ENCODE data around the gene ZBTB20. TPM values are rescaled to one million over a fixed set of nuclear protein-coding genes. Genes with fewer than 3 reads are reported as not detected.

Gene ZBTB20
- polyA plus RNA-seq, 1 donor from 2014 or later: 4.8 TPM

DNA sequence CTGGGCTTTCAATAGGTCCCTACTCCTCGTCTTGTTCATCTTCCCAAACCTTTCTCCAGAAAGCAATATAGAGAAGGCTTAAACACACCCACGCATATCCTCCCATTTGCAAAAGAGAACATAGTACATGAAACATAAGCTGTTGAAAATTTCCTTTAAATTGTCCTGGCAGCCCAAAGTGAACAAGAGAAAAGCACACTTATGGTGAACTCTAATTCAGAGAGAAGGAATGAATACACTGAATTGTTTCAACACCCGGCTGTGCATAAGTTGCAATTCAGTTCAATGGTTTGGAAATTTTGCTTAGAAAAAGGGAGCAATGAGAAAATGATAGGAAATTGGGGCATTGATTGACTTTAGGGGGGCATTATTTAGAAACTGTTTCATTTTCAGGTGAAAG lies 650.6 kb downstream of the ZBTB20 start:
- Histone ChIP-seq H4K20me1 (ENCODE audit: insufficient read depth) (no peaks in the 10 kb centered on the region), H3K36me3 (ENCODE audit: insufficient read depth, low read length) (no peaks in the 10 kb centered on the region), H3K4me2 (ENCODE audit: low read length) (no peak overlapping the region), H3K9me2 (ENCODE audit: insufficient read depth, low read length) (no peaks in the 10 kb centered on the region), H3K9me3 (ENCODE audit: low read length) (no peaks in the 10 kb centered on the region), H2AFZ (ENCODE audit: low read depth, low read length) (no peak overlapping the region), H3K9ac (ENCODE audit: low read length) (no peak overlapping the region), H3F3A (ENCODE audit: insufficient read depth, low read length, poor library complexity, severe bottlenecking) (peaks cover 7% of the 10 kb centered on the region), H3K27ac (ENCODE audit: low read length) (no peak overlapping the region), H3K27me3 (ENCODE audit: insufficient read depth, low read depth, low read length) (no peaks in the 10 kb centered on the region), H3K4me3 (ENCODE audit: low read length) (no peak overlapping the region), H3K79me2 (replicated peaks; ENCODE audit: insufficient read depth, low read length) (no peaks in the 10 kb centered on the region)
- TF ChIP-seq, protein P1, sequence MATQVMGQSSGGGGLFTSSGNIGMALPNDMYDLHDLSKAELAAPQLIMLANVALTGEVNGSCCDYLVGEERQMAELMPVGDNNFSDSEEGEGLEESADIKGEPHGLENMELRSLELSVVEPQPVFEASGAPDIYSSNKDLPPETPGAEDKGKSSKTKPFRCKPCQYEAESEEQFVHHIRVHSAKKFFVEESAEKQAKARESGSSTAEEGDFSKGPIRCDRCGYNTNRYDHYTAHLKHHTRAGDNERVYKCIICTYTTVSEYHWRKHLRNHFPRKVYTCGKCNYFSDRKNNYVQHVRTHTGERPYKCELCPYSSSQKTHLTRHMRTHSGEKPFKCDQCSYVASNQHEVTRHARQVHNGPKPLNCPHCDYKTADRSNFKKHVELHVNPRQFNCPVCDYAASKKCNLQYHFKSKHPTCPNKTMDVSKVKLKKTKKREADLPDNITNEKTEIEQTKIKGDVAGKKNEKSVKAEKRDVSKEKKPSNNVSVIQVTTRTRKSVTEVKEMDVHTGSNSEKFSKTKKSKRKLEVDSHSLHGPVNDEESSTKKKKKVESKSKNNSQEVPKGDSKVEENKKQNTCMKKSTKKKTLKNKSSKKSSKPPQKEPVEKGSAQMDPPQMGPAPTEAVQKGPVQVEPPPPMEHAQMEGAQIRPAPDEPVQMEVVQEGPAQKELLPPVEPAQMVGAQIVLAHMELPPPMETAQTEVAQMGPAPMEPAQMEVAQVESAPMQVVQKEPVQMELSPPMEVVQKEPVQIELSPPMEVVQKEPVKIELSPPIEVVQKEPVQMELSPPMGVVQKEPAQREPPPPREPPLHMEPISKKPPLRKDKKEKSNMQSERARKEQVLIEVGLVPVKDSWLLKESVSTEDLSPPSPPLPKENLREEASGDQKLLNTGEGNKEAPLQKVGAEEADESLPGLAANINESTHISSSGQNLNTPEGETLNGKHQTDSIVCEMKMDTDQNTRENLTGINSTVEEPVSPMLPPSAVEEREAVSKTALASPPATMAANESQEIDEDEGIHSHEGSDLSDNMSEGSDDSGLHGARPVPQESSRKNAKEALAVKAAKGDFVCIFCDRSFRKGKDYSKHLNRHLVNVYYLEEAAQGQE (IDR thresholded peaks at IDR 0.05; ENCODE audit: borderline replicate concordance): no peak
- TF ChIP-seq RAD21 (conservative IDR thresholded peaks at IDR 0.05) (no peak), POLR2AphosphoS5 (IDR thresholded peaks at IDR 0.05) (no peak), SMC3 (conservative IDR thresholded peaks at IDR 0.05; ENCODE audit: poor library complexity) (no peak), TAF1 (IDR thresholded peaks at IDR 0.05; ENCODE audit: low read depth) (no peak), EZH2 (IDR thresholded peaks at IDR 0.05; ENCODE audit: borderline replicate concordance, insufficient read depth, low read length, poor library complexity, severe bottlenecking) (no peak), MXI1 (conservative IDR thresholded peaks at IDR 0.05; ENCODE audit: poor library complexity, severe bottlenecking) (no peak), EP300 (conservative IDR thresholded peaks at IDR 0.05; ENCODE audit: poor library complexity, severe bottlenecking) (no peak)
- TF ChIP-seq, protein P2, sequence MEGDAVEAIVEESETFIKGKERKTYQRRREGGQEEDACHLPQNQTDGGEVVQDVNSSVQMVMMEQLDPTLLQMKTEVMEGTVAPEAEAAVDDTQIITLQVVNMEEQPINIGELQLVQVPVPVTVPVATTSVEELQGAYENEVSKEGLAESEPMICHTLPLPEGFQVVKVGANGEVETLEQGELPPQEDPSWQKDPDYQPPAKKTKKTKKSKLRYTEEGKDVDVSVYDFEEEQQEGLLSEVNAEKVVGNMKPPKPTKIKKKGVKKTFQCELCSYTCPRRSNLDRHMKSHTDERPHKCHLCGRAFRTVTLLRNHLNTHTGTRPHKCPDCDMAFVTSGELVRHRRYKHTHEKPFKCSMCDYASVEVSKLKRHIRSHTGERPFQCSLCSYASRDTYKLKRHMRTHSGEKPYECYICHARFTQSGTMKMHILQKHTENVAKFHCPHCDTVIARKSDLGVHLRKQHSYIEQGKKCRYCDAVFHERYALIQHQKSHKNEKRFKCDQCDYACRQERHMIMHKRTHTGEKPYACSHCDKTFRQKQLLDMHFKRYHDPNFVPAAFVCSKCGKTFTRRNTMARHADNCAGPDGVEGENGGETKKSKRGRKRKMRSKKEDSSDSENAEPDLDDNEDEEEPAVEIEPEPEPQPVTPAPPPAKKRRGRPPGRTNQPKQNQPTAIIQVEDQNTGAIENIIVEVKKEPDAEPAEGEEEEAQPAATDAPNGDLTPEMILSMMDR (IDR thresholded peaks at IDR 0.05; ENCODE audit: poor library complexity, severe bottlenecking): no peak

DNA sequence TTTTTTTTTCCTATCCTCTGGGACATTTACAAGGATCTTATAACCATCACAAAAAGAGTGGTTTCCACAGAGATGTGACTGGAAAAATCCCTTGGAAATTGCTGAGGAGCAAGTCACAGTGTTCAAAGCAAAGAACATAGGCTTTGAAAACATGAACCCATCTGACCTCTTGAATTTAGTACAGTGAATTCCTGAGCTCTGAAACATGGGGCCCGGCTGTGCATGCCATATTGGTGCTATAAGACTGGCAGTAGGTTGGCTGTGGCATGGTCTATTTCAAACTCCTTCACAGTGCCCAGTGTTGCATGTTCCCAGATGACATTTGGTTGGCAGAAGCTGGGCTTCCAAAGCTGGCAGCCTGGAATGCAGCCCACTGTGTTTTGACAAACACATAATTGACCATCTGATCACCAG lies 651.1 kb downstream of the ZBTB20 start:
- H3K4me2 ChIP-seq (ENCODE audit: low read length): no peak overlapping the region
- H3K27ac ChIP-seq (ENCODE audit: low read length): no peak overlapping the region
- H3K9me3 ChIP-seq (ENCODE audit: low read length): no peaks in the 10 kb centered on the region
- TF ChIP-seq, protein P2 (IDR thresholded peaks at IDR 0.05; ENCODE audit: poor library complexity, severe bottlenecking): no peak
- TF ChIP-seq POLR2AphosphoS5 (IDR thresholded peaks at IDR 0.05) (no peak), SMC3 (conservative IDR thresholded peaks at IDR 0.05; ENCODE audit: poor library complexity) (no peak)
- no peaks in the 10 kb centered on the region for H3K36me3 ChIP-seq (ENCODE audit: insufficient read depth, low read length)
- H3K4me3 ChIP-seq (ENCODE audit: low read length): no peak overlapping the region
- no peak overlapping the region for H2AFZ ChIP-seq (ENCODE audit: low read depth, low read length)
- H3K9ac ChIP-seq (ENCODE audit: low read length): no peak overlapping the region
- no peaks in the 10 kb centered on the region for H3K27me3 ChIP-seq (ENCODE audit: insufficient read depth, low read depth, low read length)
- peaks cover 7% of the 10 kb centered on the region for H3F3A ChIP-seq (ENCODE audit: insufficient read depth, low read length, poor library complexity, severe bottlenecking)
- no peaks in the 10 kb centered on the region for H4K20me1 ChIP-seq (ENCODE audit: insufficient read depth)
- no peaks in the 10 kb centered on the region for H3K9me2 ChIP-seq (ENCODE audit: insufficient read depth, low read length)
- no peaks in the 10 kb centered on the region for H3K79me2 ChIP-seq (replicated peaks; ENCODE audit: insufficient read depth, low read length)

Measured in neural cell (in vitro differentiated cells).